Breast epithelium (tissue), 3 donors: ENCODE results near the gene KRTAP9-2.

Source experiments
- POLR2A ChIP-seq: fragments of 450-650 bp; IDR thresholded peaks from one replicate; pipeline ENCODE4 v1.6.1; 2016; ENCODE audit warnings: antibody characterized with exemption, mild to moderate bottlenecking, moderate library complexity
- TF ChIP-seq, protein P1 (sequence below), 3 donors: fragments of 450-650 bp; IDR thresholded peaks; one replicate each; pipeline ENCODE4 v1.5.1; 2016 to 2017; ENCODE audit warnings: antibody characterized with exemption in 3 of 3, mild to moderate bottlenecking in 3 of 3, moderate library complexity in 3 of 3

DNA sequence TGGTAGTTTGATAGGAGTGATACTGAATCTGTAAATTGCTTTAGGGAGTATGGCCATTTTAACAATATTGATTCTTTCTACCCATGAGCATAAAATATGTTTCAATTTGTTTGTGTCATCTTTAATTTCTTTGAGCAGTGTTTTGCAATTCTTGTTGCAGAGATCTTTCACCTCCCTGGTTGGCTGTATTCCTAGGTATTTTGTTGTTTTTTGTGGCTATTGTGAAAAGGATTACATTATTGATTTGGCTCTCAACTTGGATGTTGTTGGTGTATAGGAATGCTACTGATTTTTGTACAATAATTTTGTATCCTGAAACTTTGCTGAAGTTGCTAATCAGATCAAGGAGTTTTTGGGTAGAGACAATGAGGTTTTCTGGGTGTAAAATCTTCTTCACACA is 32.0 kb downstream of the KRTAP9-2 start:
- TF ChIP-seq, protein P1, sequence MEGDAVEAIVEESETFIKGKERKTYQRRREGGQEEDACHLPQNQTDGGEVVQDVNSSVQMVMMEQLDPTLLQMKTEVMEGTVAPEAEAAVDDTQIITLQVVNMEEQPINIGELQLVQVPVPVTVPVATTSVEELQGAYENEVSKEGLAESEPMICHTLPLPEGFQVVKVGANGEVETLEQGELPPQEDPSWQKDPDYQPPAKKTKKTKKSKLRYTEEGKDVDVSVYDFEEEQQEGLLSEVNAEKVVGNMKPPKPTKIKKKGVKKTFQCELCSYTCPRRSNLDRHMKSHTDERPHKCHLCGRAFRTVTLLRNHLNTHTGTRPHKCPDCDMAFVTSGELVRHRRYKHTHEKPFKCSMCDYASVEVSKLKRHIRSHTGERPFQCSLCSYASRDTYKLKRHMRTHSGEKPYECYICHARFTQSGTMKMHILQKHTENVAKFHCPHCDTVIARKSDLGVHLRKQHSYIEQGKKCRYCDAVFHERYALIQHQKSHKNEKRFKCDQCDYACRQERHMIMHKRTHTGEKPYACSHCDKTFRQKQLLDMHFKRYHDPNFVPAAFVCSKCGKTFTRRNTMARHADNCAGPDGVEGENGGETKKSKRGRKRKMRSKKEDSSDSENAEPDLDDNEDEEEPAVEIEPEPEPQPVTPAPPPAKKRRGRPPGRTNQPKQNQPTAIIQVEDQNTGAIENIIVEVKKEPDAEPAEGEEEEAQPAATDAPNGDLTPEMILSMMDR (IDR thresholded peaks at IDR 0.05) = no peak
- TF ChIP-seq POLR2A = no peak
